NCI-H2107 (cell line): ENCODE measurements around the gene CELF3.

Source experiments
- DNase-seq: peaks from one replicate; lab custom pipeline; 2025; lab: John Stamatoyannopoulos, UW

CELF3 gene

DNA sequence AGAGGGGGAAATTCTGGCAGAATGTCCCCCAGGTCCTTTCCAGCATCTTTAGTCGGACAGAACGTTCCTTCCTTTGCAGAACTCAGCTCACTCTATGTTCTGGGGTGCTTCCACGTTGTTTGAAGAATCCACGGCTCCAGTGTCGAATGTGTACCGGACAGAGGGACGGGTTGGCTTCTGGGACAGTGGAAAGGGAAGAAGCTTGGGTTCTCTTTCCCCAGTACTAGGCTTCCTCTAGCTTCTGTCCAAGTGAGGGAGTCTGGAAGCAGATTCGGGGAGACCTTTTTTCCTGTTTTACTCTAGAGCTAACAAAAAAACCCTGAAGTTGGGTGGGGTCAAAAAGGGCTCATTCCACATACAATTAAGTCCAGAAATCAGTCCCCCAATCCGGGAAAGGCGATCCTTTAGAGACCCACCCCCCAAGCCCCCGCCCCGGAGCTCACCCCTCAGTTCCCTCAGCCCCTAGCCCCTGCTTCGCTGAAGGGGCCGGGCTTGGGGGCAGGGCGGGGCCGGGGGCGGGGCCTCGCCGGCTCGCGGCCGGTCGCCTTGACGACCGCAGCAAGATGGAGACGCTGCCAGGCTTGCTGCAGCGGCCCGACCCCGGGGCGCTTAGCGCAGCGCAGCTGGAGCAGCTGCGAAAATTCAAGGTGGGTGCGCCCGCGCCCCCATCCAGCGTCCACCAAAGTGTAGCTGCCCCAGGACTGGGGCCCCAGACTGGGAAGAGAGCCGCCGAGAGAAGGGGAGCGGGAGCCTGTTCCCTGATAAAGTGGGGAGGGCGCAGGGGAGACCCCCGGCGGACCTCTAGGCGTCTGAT, 4.6 kb upstream of the CELF3 start, which contains the start of gene RIIAD1:
Gene RIIAD1 (plus strand): TSS at position 549 of the 814 bp plus-strand sequence. CDS start 15 bp downstream, at position 564.
- no peak for DNase-seq

DNA sequence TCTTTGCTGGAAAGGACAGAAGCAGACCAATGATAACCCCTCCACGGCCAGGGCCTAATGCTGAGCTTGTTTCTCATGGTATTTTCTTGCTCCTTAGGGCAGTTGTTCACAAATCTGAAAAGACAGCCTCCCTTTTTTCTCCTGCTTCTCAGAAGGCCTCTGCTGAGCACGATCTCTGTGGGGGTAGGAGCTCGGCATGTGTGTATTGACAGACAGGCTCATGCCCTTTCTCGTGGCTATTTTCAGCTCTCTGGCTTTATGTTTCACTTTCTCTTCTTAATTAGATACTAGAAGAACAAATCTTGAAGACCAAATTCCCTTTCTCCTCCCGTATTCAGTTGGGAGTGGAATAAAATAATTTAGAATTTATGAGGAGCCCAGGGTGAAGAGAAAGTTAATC, 4.0 kb upstream of the CELF3 start:
- DNase-seq: no peak

DNA sequence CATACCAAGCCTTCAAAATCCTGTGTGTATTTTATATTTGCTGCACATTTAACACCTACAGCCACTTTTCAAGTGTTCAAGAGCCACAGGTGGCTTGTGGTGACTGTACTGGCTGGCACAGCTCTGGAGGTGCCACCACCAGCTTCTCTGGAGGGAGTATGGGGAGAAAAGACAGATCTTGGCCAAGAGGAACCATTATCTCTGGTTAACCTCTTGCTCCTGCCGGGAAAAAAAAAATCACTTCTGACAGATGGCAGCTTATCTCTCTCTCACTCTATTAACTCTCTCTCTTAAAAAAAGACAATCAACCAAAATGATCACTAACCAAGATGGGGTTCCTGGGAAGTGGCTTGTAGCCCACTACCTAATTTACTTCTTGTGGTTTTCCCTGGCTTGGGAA, 3.5 kb upstream of the CELF3 start:
- DNase-seq: no peak

DNA sequence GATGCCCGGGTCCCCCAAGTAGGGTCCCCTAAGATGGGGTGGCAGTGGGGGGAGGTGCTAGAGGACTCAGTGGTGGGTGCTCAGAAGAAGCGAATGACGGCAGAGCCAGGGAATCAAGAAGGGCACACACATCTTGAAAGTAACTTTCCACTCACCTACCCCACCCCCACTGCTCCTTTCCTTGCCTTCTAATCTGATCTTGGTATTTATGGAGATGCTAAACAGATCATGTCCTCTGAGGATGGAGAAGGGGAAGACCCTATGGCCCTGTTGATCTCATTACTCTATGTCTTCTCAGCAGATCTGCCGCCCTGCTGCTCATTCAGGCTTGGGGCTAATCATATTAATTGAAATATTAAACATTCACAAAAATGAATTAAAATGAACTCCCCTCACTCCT, 2.1 kb upstream of the CELF3 start:
- no peak for DNase-seq

DNA sequence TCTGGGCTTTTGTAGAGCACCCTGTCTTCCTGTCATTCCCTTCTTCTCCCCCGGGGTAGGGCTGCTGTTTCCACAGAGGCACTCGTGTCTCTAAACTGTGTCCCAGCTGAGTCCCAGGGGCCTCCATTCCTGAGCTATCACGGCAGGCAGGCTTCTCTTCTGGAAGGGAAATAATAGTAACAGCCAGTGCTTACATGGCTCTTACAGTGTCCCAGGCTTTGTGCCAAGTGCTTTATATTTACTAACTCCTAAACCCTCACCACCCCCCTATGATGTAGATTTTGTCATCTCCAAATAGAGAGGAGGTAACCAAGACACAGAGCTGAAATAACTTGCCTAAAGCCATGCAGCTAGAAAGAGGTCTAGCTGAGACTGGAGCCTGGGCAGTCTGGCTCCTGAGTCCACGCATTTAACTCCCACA, 1.4 kb upstream of the CELF3 start:
- no peak for DNase-seq

DNA sequence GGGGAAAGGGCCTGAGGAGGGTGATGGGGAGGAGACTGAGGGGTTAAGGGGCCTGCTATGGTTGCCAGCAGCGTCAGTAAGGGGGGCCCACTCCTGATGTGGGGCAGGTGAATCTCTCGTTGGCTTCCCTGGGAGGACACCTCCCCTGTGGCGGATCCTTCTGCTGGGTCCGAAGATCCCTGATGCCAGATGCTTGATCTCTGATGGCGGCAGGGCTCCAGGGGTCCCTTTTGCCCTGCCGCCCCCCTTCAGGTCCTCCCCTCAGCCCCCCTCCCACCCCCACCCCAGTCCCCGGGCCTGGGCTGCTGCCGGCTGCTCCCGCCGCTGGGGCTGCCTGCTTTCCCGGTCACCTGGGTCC, 219 bp downstream of the CELF3 start:
- DNase-seq: no peak

DNA sequence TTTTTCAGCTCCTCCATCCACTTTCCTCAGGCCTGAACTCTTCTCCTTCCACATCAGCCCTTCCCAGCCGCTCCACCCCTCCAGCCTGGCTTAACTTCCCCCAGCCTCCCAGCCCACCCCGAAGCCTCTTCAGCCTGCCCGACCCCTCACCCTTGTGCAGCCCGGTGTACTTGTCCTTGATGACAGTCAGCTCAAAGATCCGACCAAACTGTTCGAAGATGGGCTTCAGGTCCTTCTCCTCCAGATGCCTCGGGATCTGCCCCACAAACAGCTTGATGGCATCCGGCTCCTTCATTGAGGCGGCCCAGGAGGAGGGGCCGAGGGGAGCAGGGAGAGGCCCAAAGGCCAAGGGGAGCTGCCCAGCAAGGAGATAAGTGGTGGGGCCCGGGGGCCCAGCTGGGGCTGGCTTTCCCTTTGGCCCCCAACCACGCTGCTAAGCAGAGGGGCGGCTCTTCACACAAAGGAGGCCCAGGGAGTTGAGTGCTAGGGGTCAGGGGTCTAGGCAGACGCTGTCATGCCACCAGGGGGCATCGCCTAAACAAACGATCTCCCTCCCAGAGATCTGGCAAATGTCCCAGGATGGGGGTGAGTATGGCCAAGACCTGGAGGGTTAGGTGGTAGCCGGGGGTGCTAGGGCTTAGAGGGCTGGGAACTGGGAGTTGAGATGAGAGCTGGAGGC, 738 bp downstream of the CELF3 start:
- no peak for DNase-seq

DNA sequence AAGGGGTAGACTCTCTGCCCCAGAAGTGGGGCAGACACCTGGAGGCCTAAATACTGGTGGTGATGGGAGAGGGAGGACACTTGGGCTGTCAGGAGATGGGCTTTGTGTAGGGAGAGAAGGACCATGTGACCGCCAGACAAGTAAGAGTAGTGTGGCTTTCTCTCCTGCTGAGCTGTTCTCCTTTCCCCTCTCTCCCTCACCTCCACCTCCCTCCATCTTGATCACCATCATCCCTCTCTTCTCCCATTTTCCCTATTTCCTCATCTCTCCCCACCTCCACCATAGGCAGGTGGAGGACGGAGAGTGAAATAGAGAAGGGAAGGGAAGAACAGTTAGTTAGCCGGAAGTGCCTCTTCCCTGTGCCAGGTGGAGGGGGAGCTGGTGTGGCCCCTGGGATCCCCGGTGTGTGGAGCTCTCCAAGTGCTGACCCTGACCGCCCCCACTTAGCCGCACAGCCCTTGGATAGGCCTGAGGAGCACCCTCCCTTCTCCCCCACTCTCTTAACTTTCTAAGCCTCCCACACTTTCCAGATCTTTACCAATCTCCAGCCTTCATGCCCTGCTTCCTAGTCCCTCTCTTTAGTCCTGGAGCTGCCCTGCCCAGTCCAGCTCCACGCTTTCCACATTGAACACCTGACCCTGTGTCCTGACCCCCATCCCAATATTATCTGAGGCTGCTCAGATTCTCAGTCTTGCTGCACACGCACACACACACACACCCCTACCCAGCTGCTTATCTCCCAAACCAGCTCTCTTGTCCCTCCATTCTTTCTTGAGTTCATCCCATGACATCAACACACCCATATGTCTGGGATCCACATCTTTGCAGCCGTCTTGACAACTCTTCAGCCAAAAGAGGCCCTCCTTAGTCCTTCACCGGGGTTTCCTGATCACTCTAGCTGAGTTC, 1.5 kb downstream of the CELF3 start:
- DNase-seq: no peak

DNA sequence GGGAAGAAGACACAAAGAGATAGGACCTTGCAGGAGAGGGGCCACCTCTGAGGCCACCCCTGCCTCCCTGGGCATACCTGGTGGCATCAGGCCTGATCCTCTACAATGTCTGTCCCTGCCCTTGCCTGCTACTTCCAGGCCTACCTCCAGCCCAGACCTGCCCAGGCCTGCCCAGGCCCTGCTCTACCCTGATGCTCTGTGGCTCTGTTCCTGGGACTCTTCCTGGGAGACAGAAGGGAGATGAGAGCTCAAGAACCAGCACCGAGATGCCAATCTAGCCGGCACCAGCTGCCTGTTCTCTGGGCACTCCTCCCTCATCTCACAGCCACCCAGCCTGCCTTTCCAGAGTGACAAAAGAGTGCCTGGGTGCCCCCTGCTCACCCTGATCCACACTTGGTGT, 2.7 kb downstream of the CELF3 start:
- DNase-seq: no peak

DNA sequence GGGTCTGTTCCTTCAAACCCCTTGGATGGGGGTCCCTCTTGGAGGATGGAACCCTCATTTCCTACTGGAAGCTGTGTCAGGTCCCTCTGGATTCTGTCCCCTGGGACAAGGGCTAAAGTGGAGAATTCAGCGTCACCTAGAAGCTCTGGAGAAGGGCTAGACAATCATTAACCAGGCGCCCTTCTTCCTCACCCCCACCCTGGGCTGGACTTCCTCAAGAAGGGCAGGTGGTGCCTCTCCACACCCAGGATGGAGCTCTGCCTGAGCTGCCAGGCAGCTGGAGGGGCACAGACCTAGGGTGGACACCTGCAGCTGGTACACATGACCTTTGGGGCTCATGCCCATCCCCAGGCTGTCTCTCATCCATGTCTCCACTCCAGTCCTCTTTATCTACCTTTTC, 3.6 kb downstream of the CELF3 start:
- DNase-seq: no peak

DNA sequence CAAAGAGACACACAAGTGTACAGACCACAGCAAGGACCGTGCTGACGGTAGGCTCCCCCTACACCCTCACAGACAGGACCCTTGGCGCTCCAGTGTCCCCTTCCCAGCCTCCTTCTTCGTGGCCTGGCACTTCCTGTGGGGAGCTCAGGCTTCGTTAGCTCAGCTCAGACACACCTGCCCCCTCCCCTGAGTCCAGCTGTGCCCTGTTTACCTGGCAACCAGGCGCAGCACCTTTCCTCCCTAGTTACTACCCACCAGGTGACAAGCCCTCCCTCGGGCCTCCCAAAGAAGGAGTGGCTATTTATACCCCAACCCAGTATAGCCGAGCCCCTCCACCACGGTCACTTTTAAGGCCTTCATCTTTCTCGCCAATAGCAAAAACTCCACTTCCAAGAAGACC, 4.7 kb downstream of the CELF3 start:
- DNase-seq: no peak

DNA sequence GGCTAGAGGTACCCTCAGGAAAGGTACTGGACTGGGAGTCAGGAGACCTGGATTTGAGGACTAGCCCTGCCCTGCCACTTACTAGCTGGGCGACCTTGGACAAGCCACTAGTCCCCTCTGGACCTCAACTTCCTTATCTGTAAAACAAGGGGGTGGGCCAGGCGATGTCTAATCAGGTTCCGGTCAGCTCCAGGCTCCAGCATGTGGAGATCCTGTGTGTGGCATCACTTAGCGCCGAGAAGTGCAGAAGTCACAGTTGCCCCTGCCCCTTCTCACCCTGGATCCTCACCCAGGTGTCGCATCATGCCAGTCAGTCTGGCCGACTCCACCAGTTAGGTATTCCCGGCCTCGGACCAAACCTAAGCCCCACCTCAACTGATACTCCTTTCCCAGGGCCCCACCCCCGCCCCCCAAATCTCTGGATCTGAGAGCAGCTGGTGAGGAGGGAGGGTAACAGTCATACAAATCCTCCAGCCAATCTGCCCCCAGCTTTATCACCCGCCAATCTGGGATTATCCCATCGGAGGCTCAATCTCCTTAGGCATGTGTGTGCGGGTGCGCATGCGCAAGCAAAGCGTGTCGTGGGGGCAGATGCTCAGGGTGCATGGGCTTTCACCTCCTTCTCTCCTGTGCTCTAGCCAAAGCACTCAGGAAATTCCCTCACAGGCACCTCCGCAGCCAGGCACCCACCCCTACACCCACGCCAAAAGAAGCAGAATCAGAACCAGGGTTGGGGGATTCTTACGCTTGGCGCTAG, 5.4 kb downstream of the CELF3 start:
- DNase-seq: no peak

DNA sequence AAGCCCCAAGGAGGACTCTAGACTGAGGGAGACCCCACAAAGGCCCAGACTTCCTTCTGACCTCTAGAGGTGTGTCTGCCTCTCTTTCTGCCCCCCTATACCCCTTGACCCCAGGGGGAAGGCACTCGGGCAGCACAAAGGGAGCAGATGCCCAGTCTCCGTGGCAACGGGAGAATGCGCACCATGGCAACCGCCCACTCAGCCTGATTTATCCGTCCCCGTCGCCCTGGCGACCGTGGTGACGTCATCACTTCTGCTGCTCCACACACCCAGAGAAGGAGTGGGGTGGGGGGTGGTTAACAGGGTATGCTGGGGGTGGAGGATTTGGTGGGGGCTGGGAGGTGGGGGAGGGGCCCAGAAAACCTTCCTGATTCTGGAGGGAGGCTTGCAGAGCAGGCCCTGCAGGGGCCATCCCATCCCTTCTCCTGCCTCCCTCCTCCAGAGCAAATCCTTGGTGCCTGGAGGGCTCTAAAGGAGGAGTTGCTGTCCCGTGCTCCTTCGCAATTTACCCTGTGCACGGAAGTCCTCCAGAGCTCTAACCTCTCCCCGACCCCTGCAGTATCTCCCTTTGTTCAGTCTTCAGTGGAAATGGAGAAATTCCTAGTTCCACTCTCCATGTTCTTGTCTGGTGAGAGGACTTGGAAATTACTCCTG, 6.3 kb downstream of the CELF3 start:
- no peak for DNase-seq

DNA sequence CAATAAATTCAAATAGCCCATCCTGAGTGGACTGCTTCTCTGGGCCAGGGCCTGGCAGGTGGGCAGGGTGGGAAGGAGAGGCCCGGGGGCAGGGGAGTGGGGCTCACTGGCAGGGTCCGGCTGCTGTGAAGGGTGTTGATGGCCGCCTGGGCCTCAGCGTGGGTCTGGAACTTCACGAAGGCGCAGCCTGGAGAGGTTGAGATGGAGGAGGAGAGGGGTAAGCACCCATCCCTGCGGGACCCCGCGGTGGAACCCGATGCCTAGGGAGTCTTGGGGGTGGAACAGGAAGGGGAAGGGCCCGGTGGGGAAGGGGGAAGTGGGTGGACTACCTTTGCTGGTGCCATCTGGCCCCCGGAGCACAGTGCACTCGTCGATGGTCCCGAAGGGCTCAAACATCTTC, 7.7 kb downstream of the CELF3 start:
- DNase-seq: no peak

DNA sequence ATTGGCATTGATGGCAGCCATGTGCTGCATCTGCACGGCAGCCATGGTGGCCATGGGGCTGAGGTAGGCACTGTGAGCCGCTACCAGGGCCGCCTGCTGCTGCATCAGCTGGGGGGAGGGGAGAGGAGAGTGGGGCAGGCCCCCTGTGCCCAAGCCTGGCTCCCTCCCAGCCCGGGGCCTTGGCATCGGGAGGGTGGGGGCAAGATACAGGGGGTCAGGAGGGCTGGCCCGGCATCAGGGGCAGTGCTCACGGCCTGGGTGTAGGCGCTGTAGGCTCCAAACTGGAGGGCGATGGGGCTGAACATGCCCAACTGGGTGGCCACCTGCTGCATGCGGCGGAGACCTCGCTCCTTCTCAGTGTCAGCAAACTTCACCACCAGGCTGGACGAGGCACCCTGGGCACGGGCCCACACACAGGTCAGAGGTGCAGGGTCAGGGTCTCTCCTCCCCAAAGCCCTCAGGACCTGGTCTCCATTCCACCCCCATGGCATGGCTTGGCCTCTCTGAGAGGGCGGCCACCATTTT, 9.0 kb downstream of the CELF3 start:
- DNase-seq: no peak

DNA sequence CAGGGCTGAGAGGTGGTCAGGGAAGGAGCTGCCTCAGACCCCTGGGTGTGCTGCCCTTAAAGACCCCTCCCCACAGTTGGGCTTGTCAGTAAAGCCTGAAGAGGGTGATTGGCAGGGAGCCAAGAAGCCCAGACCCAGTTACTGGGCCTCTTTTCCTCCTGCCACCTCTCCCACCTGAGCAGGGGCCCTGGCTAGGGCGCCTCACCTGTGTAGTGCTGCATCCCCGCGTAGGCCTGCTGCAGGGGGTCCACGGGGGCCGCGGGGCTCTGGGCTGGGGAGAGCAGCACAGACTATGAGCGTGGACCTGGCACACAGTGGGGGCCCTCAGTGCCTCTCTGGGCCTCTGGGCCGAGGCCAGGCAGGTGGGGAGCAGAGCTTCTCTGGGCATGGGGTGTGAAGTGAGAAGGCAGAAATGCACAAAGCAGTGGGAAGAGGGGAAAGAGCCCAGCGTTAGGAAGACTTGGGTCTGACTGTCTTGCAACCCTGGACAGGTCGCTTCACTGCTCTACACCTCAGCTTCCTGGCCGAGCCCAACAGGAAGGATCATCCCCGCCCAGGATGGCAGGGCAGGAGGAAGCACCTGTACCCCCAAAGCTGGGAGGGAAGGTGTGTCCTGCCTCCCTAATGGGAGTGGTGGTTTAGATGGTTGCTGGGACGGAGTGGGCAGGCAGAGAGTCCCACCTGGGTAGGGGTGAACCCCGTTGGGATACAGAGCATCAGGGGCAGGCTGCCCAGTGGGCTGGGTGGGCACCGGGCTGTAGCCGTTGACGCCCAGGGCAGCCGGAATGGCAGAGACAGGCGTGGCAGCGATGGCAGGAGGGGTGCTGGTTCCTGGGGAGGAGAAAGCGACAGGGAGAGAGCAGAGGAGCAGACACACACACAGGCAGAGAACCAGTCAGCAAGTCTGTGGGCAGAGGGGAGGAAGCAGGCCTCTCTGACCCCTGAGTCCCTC, 9.9 kb downstream of the CELF3 start:
- no peak for DNase-seq

DNA sequence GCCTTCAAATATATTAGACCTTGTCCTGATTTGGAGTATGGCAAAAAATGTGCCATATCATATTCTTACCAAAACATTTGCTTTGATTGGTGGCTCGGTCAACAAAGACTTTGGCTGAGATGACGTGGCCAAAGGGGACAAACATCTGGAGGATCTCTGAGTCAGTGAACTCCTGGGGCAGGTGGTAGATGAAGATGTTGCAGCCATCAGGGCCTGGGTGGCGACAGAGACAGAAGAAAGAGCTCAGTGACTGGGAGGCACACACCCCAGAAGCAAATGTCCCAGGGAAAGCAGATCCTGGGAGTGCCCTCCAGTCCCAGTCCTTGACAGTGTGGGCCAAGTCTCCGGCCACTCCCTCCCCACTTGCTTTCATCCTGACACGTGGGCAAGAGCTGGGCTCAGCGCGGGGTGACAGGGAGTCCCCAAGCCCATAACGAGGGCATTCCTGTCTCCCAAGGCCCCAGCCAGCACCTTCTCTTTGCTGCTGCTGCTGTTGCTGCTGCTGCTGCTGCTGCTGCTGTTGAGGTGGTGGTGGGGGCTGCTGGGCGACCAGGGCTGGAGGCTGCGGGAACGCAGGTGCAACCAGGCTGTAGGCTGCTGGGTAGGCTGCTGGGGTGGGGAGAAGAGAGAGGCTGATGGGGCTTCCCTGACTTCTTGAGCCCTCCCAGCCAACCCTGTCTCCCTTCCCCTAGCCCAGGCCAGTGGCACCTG, 10.7 kb downstream of the CELF3 start:
- DNase-seq: no peak

DNA sequence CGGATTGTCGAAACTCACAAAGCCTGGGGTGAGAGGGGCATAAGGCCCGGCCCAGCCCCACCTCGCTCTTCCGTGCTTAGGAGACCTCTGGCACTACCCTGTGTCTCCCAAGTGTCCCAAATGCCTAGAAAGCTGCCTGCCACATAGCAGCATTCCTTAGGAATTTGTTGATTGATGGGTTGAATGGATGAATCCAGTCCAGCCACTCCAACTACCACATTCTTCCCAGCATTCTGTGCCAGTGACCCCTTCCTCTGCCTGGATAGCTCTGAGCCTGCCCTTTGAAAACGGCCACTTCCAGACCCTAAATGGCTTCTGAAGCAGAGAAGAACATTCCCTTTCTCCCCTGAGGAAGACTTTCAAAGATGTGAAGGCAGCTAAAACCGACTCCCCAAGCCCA, 11.5 kb downstream of the CELF3 start:
- DNase-seq: no peak

DNA sequence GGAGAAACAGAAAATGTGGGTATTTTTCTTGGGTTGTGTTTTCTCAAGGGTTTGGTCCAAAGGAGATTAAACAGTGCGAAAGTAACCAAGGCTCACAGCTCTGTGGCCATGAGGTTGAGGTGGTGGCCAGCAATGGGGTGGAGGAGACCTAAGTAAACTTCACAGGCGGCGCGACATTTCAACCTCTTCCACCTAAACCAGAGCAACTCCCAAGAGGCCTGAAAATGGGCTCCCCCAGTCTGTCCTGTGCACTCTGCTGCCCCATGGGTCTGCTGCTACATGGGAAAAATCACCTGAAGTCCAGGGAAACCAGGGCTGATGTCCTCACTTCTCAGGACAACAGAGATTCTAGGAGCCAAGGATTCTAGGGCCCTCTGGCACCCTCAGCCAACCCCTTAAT, 12.4 kb downstream of the CELF3 start:
- no peak for DNase-seq
